Measurements from ENCODE around the gene DCST2.
A peak's percentile ranks its signal among the peaks of the same experiment; 100 is the strongest.

Gene DCST2

GRCh38 chr1:155075535-155075934, 42.0 kb upstream of the DCST2 start:
- no peak overlapping the region for H3K4me3 ChIP-seq (replicated peaks; ENCODE audit: low read depth, low read length)

GRCh38 chr1:155073377-155074242, 40.0 kb upstream of the DCST2 start:
- TF ChIP-seq, protein P1, sequence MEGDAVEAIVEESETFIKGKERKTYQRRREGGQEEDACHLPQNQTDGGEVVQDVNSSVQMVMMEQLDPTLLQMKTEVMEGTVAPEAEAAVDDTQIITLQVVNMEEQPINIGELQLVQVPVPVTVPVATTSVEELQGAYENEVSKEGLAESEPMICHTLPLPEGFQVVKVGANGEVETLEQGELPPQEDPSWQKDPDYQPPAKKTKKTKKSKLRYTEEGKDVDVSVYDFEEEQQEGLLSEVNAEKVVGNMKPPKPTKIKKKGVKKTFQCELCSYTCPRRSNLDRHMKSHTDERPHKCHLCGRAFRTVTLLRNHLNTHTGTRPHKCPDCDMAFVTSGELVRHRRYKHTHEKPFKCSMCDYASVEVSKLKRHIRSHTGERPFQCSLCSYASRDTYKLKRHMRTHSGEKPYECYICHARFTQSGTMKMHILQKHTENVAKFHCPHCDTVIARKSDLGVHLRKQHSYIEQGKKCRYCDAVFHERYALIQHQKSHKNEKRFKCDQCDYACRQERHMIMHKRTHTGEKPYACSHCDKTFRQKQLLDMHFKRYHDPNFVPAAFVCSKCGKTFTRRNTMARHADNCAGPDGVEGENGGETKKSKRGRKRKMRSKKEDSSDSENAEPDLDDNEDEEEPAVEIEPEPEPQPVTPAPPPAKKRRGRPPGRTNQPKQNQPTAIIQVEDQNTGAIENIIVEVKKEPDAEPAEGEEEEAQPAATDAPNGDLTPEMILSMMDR (IDR thresholded peaks at IDR 0.05; ENCODE audit: low read depth, low read length, missing control alignments), result no peak
- no peak for DNase-seq (ENCODE audit: extremely low read depth, low read depth)
- H3K4me3 ChIP-seq (replicated peaks; ENCODE audit: low read depth, low read length), result no peak overlapping the region

More at GRCh38 chr1:155075535-155075934, 42.0 kb upstream of the DCST2 start:
- TF ChIP-seq, protein P1 (IDR thresholded peaks at IDR 0.05; ENCODE audit: low read depth, low read length, missing control alignments), result no peak
- no peak for DNase-seq (ENCODE audit: extremely low read depth, low read depth)

DNA sequence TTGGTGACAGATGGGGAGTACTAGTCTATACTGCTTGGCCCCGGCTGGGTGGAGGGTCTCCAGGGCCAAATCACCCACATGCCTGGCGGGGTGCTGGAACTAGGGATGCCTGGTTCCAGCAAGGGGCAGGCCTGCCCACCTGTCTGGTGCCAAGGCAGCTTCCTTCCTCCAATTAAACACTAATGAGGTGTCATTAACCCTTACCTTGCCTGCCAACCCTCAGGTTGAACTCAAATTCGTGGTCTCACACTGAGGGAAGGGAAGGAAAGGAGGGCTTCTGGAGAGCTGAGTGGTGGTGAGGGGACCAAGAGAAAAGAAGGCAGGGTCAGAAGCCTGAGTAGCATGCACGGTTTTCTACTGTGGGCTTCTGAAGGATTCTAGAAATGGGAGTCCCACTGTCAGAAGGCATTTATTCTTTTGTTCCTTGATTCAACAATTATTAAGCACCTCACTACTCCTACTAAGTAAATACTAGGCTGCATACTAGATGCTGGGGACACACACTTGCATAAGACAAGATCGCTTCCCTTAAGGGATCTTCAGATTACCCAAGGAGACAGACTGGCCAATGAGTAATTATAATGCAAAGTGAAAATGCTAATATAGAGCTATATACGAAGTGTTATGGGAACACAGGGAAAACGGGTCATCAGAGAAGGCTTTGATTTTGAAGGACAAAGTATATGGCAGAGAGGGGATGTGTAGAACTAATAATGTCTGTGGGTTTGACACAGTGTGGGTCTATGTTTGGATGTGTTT, 39.1 kb upstream of the DCST2 start:
- H3K4me3 ChIP-seq (replicated peaks; ENCODE audit: low read depth, low read length), result no peak overlapping the region
- DNase-seq (ENCODE audit: extremely low read depth, low read depth), result no peak
- TF ChIP-seq, protein P1 (IDR thresholded peaks at IDR 0.05; ENCODE audit: low read depth, low read length, missing control alignments), result no peak

GRCh38 chr1:155071701-155072100, 38.1 kb upstream of the DCST2 start:
- H3K4me3 ChIP-seq (replicated peaks; ENCODE audit: low read depth, low read length), result no peak overlapping the region
- TF ChIP-seq, protein P1 (IDR thresholded peaks at IDR 0.05; ENCODE audit: low read depth, low read length, missing control alignments), result no peak
- no peak for DNase-seq (ENCODE audit: extremely low read depth, low read depth)

- TF ChIP-seq, protein P1 (IDR thresholded peaks at IDR 0.05; ENCODE audit: low read depth, low read length, missing control alignments), result peak; percentile 24
- H3K4me3 ChIP-seq (replicated peaks; ENCODE audit: low read depth, low read length), result peak overlapping the region; percentile 28
- no peak for DNase-seq (ENCODE audit: extremely low read depth, low read depth)
Observed at GRCh38 chr1:155070721-155071569, 37.4 kb upstream of the DCST2 start.

GRCh38 chr1:155070158-155070621, 36.6 kb upstream of the DCST2 start:
- no peak for DNase-seq (ENCODE audit: extremely low read depth, low read depth)
- peak overlapping the region; percentile 28; the same call in 1 of the 2 replicates for H3K4me3 ChIP-seq (replicated peaks; ENCODE audit: low read depth, low read length)
- TF ChIP-seq, protein P1 (IDR thresholded peaks at IDR 0.05; ENCODE audit: low read depth, low read length, missing control alignments), result no peak
